ENCODE results near the gene TMEM62.

TMEM62 gene

DNA sequence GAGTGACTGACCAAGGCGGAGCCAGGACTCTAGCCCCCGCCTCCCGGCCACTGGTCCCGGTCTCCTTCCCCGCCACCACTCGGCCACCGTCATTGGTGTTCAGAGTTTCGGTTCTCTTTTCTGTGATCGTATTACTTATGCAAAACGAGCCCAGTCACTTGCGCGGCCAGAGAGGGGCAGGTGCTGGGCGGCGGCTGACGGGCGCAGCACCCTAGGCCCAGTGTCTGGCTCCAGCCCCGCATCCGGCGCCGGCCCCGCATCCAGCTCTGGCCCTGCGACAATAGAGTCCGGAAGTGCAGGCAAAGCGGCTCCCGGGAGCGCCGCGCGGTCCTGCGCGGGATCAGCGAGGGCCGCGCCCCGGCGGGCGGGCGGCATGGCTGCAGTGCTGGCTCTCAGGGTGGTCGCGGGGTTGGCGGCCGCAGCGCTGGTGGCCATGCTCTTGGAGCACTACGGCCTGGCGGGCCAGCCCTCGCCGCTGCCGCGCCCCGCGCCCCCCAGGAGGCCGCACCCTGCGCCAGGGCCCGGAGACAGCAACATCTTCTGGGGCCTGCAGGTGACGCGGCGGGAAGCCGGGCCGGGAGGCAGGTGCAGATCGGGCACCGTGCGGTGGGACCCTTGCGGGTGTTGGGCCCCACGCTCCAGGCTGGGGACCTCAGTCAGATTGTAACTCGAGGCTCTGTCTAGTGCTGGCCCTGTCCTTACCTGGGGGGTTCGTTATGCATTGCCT is at the start of gene TMEM62:
TSS of gene TMEM62 (plus strand) at position 157 of the 727 bp plus-strand sequence. CDS start at position 374, 217 bp downstream.
- peak; percentile 27 to 48 (median 38) for DNase-seq (ENCODE audit: low read depth in 3 of 3)

DNA sequence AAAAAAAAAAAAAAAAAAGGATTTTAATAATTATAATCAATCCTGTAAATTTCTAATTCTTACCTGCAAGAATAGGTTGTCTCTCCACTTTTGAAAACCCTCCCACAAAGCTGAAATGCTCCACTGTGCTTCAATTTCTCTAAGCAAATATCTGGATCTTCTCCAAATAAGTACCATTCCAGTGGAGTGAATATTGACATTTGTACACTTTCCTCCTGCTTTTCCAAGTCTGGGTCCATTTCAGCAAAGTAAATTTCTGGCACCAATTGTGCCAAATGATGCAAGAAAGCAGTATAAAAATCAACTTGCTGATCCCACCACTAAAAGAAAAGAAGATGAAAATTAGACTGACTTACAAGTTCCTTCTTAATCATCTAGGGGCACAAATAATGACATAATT is 47.5 kb upstream of the TMEM62 start:
- DNase-seq (ENCODE audit: low read depth in 3 of 3), result no peak

DNA sequence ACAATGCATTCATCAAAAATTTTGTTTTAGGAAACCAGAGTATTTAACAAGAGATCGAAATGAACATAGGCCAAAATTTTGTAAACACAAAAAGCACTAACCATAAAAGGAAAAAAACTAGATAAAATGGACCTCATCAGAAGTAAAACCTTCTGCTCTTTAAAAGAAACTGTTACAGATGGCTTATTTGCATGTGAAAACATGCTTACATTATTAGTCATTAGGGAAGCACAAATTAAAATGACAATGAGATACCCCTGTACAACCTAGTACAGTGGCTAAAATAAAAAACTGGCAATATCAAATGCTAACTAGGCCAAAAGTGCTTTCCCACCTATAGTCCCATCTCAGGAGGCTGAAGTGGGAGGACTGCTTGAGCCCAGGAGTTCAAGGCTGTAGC is 46.8 kb upstream of the TMEM62 start:
- DNase-seq (ENCODE audit: low read depth in 3 of 3), result no peak

DNA sequence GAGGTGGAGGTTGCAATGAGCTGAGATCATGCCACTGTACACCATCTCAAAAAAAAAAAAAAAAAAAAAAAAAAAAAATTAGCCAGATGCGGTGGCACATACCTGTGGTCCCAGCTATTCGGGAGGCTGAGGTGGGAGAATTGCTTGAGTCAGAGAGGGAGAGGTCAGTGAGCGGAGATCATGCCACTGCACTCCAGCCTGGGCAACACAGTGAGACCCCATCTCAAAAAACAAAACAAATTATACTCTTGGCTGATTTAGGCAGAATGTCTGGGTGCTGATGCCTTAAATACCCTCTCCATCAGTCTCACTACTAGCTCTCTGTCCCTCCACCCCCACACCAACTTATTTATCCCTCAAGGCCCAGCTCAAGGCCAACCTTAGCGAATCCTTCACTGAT is 41.5 kb upstream of the TMEM62 start:
- no peak for DNase-seq (ENCODE audit: low read depth in 3 of 3)

DNA sequence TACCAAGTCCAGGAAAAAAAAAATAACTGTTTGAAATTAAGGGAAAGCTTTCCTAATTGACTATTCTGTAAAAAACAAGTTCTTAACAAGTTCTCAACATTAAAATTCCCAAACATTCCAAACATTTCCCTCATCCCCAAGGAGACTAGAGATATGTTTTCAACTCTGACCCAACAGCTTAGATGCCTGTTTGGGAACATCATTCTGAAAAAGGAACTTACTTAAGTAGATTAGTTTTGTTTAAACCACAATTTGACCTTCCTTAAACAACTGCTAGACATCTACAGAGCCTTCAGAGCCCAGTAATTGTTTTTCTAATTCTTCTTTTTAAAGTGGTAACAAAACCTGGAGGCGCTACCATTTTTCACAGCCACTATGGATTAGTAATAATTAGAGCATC is 40.4 kb upstream of the TMEM62 start:
- DNase-seq (ENCODE audit: low read depth in 3 of 3), result no peak

DNA sequence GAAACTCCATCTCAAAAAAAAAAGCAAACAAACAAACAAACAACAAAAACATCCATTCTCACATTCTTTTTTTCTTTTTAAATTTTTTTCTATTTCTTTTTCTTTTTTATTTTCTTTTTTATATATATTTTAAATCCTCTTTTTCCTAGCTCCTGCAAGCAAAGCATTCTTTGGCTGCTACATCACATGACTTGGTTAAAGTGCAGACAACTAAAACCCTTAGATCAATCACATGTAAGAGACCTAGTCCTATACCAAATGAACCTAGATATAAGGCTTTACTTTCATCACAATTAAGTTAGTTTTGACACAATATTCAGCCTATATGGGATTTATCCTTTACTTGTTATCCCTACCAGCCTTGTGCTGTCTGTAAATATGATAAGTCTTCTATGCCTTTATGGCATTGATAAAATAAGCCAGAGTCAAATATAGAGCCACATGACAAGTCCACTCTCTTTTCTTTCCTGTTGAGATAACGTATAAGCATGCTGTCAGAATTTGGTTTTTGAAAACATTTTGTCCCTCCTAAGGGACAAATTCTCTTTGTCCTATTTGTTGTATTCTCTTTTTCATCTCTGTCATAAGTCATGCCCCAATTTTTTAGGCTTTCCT is 38.9 kb upstream of the TMEM62 start:
- DNase-seq (ENCODE audit: low read depth in 3 of 3), result no peak

DNA sequence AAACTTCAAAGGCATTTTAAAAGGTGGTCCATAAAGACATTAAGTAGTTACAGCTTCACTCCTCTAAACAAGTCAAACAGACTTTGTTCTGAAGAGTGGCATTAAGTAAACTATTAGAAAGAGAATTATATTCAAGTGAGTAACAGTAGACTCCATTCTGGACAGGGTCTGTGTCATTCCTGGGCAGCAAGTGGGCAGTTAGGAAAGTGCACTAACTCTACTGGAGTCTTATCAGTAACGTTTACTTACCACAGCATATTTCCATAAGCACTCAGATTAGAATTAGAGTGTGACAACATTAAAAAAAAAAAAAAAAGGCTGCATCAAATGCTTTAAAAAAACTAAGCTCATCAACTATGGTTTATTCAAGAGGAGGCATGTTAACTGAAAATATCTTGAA is 38.1 kb upstream of the TMEM62 start:
- no peak for DNase-seq (ENCODE audit: low read depth in 3 of 3)

DNA sequence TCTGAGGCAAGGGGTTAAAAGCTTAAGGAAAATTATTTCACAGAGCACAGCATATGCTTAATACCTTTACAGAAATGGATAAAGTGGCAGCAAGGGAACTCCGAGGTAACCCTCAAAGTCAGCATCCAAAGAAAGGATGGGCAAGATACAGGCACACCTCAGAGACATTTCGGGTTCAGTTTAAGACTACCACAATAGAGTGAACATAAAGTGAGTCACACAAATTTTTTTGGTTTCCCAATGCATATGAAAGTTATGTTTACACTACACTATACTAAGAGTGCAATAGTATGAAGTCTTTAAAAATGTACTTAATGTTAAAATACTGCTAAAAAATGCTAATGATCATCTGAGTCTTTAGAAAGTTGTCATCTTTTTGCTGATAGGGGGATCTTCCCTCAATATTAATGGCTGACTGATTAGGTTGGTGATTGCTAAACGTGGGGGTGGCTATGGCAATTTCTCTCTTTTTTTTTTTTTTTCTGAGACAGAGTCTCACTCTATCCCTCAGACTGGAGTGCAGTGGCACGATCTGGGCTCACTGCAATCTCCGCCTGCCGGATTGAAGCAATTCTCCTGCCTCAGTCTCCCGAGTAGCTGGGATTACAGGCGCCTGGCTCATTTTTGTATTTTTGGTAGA is 37.6 kb upstream of the TMEM62 start:
- DNase-seq (ENCODE audit: low read depth in 3 of 3), result no peak

DNA sequence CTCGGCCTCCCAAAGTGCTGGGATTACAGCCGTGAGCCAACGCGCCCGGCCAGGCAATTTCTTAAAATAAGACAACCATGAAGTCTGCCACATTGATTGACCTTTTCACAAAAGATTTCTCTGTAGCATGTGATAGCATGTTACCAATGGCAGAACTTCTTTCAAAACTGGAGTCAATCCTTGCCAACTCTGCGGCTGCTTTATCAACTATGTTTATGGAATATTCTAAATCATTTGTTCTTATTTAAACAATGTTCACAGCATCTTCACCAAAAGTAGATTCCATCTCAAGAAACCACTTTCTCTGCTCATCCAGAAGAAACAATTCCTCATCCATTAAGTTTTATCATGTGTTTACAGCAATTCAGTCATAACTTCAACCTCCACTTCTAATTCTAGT is 37.0 kb upstream of the TMEM62 start:
- DNase-seq (ENCODE audit: low read depth in 3 of 3), result no peak

DNA sequence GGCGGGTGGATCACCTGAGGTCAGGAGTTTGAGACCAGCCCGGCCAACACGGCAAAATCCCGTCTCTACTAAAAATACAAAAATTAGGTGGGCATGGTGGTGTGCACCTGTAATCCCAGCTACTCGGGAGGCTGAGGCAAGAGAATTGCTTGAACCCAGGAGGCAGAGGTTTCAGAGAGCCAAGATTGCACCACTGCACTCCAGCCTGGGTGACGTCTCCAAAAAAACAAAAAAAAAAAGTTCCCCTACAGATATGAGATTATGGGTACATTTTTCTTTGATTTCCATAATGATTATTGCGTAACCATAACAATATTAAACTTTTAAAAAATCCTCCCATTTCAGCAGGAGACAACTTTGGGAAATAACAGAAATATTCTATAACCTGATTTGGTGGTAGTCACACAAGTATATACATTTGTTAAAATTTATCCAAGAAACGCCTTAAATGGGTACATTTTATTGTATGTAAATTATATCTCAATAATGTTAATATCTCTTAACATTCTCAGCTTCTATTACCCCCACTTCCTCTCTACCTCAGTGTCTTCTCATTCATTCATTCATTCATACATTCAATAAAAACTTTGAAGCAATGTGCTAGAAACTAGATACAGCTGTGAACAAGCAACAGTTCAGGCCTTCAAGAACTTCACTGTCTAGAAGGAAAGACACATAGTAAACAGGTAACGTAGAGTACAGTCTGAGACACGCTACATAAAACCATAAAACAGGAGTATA is 34.1 kb upstream of the TMEM62 start:
- no peak for DNase-seq (ENCODE audit: low read depth in 3 of 3)

DNA sequence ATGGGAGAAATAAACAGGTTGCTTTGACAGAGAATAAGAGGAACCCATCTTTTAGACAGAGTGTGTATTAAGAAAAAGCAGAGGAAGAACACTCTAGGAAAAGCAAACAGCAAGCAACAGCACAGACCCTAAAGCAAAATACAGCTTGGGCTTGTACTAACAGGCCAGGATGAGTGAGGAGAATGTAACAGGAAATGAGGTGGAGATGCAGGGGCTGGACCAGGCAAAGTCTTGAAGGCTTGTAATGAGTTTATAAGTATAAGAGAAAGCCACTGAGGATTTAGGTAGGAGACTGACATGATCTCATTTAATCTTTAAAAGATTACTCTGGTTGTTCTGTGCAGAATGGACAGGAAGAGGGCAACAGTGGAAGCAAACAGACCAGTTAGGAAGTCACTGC is 32.4 kb upstream of the TMEM62 start:
- no peak for DNase-seq (ENCODE audit: low read depth in 3 of 3)

DNA sequence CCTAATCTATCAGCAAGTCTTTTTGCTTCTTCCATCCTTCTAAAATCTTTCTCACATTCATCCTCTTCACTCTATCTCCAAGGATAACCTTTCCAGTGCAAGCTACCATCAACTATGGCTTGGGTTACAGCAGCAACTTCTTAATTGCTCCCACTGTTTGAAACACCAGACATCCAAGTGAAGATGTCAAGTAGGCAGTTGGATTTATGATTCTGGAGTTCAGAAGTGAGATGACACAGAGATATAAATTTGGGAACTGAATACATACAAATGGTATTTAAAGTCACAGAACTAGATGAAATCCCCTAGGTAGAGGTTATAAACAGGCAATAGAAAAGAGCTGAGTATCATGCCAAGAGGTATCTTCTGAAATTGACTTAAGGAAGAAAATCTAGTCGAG is 31.2 kb upstream of the TMEM62 start:
- DNase-seq (ENCODE audit: low read depth in 3 of 3), result no peak

DNA sequence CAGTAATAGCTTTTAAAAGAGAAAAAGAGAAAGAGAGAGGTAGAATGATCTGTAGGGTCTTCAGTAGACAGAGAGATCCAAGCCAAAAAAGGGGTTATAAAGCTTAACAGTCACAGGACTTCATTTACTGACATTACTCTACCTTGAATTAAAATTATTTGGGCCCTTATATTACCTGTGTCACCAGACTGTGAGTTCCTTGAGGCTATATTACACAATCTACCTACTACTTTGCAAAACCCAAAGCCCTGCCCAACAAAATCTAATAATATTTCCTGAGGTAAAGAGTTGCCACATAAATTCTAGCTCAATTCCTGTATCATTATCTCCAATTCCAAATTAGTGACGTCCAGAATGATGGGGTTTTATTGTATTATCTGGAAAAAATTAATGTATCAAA is 29.5 kb upstream of the TMEM62 start:
- no peak for DNase-seq (ENCODE audit: low read depth in 3 of 3)

DNA sequence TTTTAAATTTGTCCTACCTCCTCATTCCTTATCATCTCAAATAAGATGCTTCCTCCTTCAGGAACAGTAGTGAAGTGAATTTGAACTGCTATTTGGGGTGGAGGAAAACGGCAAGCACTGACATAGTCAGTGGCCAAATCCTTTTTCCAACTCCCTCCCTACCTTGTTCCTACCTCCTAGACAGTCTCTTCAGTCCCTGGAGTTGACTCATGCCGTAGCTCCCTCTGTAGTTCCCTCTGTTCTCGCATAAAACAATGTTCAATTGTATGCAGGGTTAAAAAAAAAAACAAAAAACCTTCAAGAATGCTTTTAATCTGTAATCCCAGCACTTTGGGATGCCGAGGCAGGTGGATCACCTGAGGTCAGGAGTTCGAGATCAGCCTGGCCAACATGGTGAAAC is 29.0 kb upstream of the TMEM62 start:
- DNase-seq (ENCODE audit: low read depth in 3 of 3), result no peak

DNA sequence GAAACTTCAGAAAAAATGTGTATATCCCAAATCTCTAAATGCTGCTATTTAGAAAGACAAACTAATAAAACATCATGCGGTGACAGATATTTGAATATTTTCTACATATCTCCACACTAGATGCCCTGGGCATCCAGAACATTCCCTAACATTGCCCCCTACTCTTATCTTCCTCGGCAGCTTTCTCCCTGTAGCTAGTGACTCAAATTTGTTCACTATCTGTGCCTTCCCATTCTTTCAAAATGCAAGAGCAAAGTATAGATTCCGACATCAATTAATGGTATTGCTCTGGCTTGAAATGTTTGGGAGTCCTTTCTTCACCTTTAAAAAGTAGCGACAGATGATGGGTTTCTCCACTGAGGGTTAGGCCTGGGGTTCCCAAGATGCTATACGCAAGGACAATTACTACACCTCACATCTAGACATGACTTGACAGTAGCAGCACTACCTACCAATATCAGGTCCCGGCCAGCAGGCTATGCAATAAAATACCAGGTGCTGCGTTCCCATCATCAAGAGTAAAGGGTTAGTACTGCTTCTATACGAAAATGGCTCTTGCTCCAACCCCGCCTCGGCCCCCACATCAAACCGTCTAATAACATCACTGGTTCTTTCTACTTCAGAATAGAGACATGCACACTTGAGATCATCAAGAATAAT is 28.2 kb upstream of the TMEM62 start:
- DNase-seq (ENCODE audit: low read depth in 3 of 3), result peak in 2 of 3 donors; percentile 7 to 15

DNA sequence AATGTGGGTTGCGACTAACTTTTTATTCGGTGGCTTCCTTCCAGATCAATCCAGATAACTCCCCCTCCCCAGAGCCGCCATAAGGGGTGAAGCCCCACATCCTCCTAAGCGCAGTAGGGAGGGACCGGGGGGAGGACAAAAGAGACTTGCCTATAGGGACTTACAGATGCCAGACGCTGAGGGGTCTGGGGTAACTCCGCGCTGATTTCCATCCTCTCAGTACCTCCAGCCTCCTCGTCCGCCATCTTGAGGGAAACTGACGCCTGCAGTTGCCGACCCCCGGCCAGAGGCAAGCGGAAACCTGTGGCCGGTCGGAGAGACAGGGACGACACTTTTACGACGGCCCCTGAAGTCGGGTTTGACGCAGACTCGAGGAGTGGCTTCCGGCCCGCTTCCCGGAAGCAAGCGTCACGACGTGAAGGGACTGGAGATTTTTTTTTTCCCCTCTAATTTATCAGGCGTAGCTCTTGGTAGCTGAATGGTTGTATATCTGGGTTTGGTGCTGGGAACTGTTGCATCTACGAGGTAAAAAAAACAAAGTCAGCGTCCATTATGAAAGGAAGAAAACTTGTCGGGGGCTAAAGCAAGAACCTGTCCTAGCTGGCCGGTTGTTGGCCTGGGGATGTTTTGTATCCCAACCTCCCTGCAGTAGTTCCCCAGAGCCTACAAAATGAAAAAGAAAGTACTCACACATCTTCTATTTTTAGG is 27.5 kb upstream of the TMEM62 start, which contains the start of gene UBR1:
TSS of gene UBR1 (minus strand) at position 261 of the 708 bp plus-strand sequence. CDS start at position 245, 16 bp downstream.
- DNase-seq (ENCODE audit: low read depth in 3 of 3), result peak; percentile 71 to 85 (median 83)

DNA sequence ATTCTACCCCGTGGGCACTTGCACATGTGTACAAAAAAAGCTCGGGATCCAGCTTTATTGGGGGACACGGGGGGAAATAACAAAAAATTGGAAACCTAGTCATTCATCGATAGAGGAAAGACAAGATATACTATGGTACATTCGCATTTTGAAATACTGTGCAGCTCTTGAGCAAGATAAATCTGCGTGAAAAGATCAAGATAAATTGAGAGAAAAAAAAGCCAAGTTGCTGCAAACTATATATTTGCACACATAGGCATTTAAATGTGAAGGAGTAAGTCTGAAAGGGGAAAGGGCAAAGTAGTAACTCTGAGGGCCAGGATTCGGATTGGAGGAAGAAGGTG is 26.9 kb upstream of the TMEM62 start:
- DNase-seq (ENCODE audit: low read depth in 3 of 3), result no peak

DNA sequence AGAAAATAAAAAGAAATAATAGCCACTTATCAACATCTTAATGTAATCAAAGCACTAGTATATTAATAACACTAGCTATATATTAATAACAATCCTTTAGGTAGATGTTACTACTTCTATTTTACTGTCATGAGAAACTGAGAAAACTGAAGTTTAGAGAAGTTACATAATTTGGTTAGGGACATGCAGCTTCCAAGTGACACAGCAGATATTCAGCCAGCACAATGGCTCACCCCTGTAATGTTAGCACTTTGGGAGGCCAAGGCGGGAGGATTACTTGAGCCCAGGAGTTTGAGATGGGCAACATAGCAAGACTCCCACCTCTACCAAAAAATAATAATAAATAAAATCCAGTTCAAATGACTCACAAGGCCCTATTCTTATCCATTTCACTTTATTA is 25.6 kb upstream of the TMEM62 start:
- no peak for DNase-seq (ENCODE audit: low read depth in 3 of 3)

DNA sequence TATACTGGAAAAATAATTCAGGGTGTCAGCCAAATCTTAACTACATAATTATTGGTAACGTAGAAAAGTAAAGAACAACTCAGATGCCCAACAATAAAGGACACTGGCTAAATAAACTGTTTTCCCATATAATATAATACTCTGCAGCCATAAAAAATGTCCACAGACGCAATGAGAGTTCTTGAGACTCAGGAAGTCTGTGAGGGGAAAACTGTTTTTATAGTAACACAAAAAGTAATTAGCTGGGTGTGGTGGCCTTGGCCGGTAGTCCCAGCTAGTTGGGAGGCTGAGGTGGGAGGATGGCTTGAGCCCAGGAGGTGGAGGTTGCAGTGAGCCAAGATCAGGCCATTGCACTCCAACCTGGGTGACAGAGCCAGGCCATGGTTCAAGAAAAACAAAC is 22.0 kb upstream of the TMEM62 start:
- no peak for DNase-seq (ENCODE audit: low read depth in 3 of 3)

DNA sequence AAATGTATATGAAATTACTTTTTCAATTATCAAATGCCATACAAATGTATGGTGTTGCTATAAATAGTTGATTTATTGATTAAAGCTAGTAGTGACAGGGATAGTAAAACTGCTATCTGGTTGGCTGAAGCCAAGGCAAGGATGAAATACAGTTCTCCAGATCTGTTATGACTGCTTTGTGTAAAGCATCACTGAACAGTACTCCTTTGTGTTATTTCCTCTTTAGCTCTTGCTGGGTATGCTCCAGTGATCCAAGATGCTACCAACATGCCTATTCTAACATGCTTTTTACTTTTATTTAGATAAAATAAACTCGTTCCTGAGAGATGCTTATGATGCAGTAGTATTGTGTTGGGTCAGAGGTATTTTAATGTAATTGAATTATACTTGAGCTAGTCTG is 15.1 kb upstream of the TMEM62 start:
- no peak for DNase-seq (ENCODE audit: low read depth in 3 of 3)

DNA sequence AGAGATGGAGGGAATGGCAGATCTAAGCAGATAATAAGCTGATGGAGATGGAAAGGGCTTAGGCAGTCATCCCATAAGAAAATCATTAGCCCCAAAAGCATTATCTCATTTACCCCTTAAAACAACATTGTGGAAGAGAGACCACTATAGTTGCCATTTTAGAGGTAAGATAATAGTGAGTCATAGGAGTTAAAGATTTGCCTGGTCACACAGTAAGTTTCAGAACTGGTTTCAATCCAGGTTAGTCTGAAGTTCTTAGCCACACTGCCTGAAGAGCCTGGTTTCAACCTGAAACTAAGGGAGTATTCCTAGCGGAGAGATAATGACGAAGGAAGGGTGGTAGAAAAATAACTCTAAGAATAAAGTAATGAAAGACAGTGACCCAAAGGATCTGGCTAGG is 14.6 kb upstream of the TMEM62 start:
- DNase-seq (ENCODE audit: low read depth in 3 of 3), result no peak

Data from stimulated activated CD4-positive, alpha-beta T cell treated with anti-CD3 and anti-CD28 coated beads, TNF-alpha, amount 100 ng/mL, for 48 hours (primary cell).